ENCODE data around the gene RNF214.
A peak's percentile ranks its signal among the peaks of the same experiment; 100 is the strongest.

The RNF214 gene

GRCh38 chr11:117229411-117229810 lies 3.1 kb upstream of the RNF214 start:
- no peak for TF ChIP-seq EZH2phosphoT487 (IDR thresholded peaks at IDR 0.05; ENCODE audit: borderline replicate concordance)
- TF ChIP-seq CTCF (conservative IDR thresholded peaks at IDR 0.05; ENCODE audit: low read length), result no peak
- H3K4me3 ChIP-seq (ENCODE audit: low read length, poor library complexity, severe bottlenecking), result peak overlapping the region; percentile 97
- no peak overlapping the region for H2AFZ ChIP-seq (ENCODE audit: low read length)
- H3K79me2 ChIP-seq (ENCODE audit: insufficient read depth, low read length), result peaks cover 42% of the 10 kb centered on the region
- no peaks in the 10 kb centered on the region for H3F3A ChIP-seq (ENCODE audit: low read depth)
- H3K4me1 ChIP-seq (ENCODE audit: insufficient read depth, low read length, poor library complexity, severe bottlenecking), result peaks cover 28% of the 10 kb centered on the region
- H3K9me2 ChIP-seq (replicated peaks; ENCODE audit: low read depth, low read length), result no peaks in the 10 kb centered on the region
- H3K9ac ChIP-seq (ENCODE audit: low read depth, low read length, poor library complexity, severe bottlenecking), result no peak overlapping the region
- peak overlapping the region; percentile 92 for H3K4me2 ChIP-seq (ENCODE audit: low read depth, low read length, poor library complexity, severe bottlenecking)
- H3K9me3 ChIP-seq (ENCODE audit: insufficient read depth, low read depth, low read length), result no peaks in the 10 kb centered on the region
- H3K27me3 ChIP-seq (ENCODE audit: insufficient read depth, low read length, poor library complexity, severe bottlenecking), result no peaks in the 10 kb centered on the region
- peaks cover 20% of the 10 kb centered on the region; the same call in 1 of the 2 replicates for H3K36me3 ChIP-seq (ENCODE audit: insufficient read depth, low read length)
- H4K20me1 ChIP-seq (ENCODE audit: insufficient read depth, low read length, poor library complexity, severe bottlenecking), result no peaks in the 10 kb centered on the region

- H3K27me3 ChIP-seq (ENCODE audit: insufficient read depth, low read length, poor library complexity, severe bottlenecking), result no peaks in the 10 kb centered on the region
- H4K20me1 ChIP-seq (ENCODE audit: insufficient read depth, low read length, poor library complexity, severe bottlenecking), result no peaks in the 10 kb centered on the region
- H3K4me2 ChIP-seq (ENCODE audit: low read depth, low read length, poor library complexity, severe bottlenecking), result peak overlapping the region; percentile 92
- H3K4me3 ChIP-seq (ENCODE audit: low read length, poor library complexity, severe bottlenecking), result peak overlapping the region; percentile 97
- peaks cover 42% of the 10 kb centered on the region for H3K79me2 ChIP-seq (ENCODE audit: insufficient read depth, low read length)
- TF ChIP-seq EZH2phosphoT487 (IDR thresholded peaks at IDR 0.05; ENCODE audit: borderline replicate concordance) (no peak), CTCF (conservative IDR thresholded peaks at IDR 0.05; ENCODE audit: low read length) (no peak)
- H3K9me3 ChIP-seq (ENCODE audit: insufficient read depth, low read depth, low read length), result no peaks in the 10 kb centered on the region
- H3F3A ChIP-seq (ENCODE audit: low read depth), result no peaks in the 10 kb centered on the region
- peaks cover 29% of the 10 kb centered on the region for H3K4me1 ChIP-seq (ENCODE audit: insufficient read depth, low read length, poor library complexity, severe bottlenecking)
- peaks cover 20% of the 10 kb centered on the region; the same call in 1 of the 2 replicates for H3K36me3 ChIP-seq (ENCODE audit: insufficient read depth, low read length)
- no peak overlapping the region for H2AFZ ChIP-seq (ENCODE audit: low read length)
- H3K9me2 ChIP-seq (replicated peaks; ENCODE audit: low read depth, low read length), result no peaks in the 10 kb centered on the region
- H3K9ac ChIP-seq (ENCODE audit: low read depth, low read length, poor library complexity, severe bottlenecking), result peak overlapping the region; percentile 92
Observed at GRCh38 chr11:117229931-117230285, 2.6 kb upstream of the RNF214 start.

GRCh38 chr11:117230286-117230961 lies 2.0 kb upstream of the RNF214 start:
- no peaks in the 10 kb centered on the region for H3K9me2 ChIP-seq (replicated peaks; ENCODE audit: low read depth, low read length)
- H3K36me3 ChIP-seq (ENCODE audit: insufficient read depth, low read length), result peaks cover 18% of the 10 kb centered on the region; the same call in 1 of the 2 replicates
- H3K9me3 ChIP-seq (ENCODE audit: insufficient read depth, low read depth, low read length), result no peaks in the 10 kb centered on the region
- peaks cover 29% of the 10 kb centered on the region for H3K4me1 ChIP-seq (ENCODE audit: insufficient read depth, low read length, poor library complexity, severe bottlenecking)
- no peak overlapping the region for H2AFZ ChIP-seq (ENCODE audit: low read length)
- H3K9ac ChIP-seq (ENCODE audit: low read depth, low read length, poor library complexity, severe bottlenecking), result peak overlapping the region; percentile 92
- TF ChIP-seq EZH2phosphoT487 (IDR thresholded peaks at IDR 0.05; ENCODE audit: borderline replicate concordance) (no peak), CTCF (conservative IDR thresholded peaks at IDR 0.05; ENCODE audit: low read length) (no peak)
- no peaks in the 10 kb centered on the region for H3F3A ChIP-seq (ENCODE audit: low read depth)
- H3K27me3 ChIP-seq (ENCODE audit: insufficient read depth, low read length, poor library complexity, severe bottlenecking), result no peaks in the 10 kb centered on the region
- H3K4me2 ChIP-seq (ENCODE audit: low read depth, low read length, poor library complexity, severe bottlenecking), result peak overlapping the region; percentile 92
- peaks cover 42% of the 10 kb centered on the region for H3K79me2 ChIP-seq (ENCODE audit: insufficient read depth, low read length)
- H4K20me1 ChIP-seq (ENCODE audit: insufficient read depth, low read length, poor library complexity, severe bottlenecking), result no peaks in the 10 kb centered on the region
- peak overlapping the region; percentile 97 for H3K4me3 ChIP-seq (ENCODE audit: low read length, poor library complexity, severe bottlenecking)
